ENCODE data around the gene NHERF1. TPM values are rescaled to one million over a fixed set of nuclear protein-coding genes. Genes with fewer than 3 reads are reported as not detected.

NHERF1 gene
- total RNA-seq, 6 experiments from 2014 or later = 105 to 218 (median 161) TPM

- no peaks in the 10 kb centered on the region for H3K36me3 ChIP-seq
- H3K27ac ChIP-seq = no peak overlapping the region
- DNase-seq (no peak), ATAC-seq (no peak)
- H3K4me1 ChIP-seq = no peaks in the 10 kb centered on the region
- WGBS (ENCODE audit: insufficient coverage, low coverage, low lambda C conversion rate, missing lambda C conversion rate) = 93% methylated on average over 2 of the region's 3 CpGs
- H3K27me3 ChIP-seq = no peaks in the 10 kb centered on the region
- intact Hi-C loops (cut with DNase I) = no loop called here
- H3K4me3 ChIP-seq = no peak overlapping the region
- TF ChIP-seq, protein P1, sequence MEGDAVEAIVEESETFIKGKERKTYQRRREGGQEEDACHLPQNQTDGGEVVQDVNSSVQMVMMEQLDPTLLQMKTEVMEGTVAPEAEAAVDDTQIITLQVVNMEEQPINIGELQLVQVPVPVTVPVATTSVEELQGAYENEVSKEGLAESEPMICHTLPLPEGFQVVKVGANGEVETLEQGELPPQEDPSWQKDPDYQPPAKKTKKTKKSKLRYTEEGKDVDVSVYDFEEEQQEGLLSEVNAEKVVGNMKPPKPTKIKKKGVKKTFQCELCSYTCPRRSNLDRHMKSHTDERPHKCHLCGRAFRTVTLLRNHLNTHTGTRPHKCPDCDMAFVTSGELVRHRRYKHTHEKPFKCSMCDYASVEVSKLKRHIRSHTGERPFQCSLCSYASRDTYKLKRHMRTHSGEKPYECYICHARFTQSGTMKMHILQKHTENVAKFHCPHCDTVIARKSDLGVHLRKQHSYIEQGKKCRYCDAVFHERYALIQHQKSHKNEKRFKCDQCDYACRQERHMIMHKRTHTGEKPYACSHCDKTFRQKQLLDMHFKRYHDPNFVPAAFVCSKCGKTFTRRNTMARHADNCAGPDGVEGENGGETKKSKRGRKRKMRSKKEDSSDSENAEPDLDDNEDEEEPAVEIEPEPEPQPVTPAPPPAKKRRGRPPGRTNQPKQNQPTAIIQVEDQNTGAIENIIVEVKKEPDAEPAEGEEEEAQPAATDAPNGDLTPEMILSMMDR (IDR thresholded peaks at IDR 0.05) = no peak
- no peak for TF ChIP-seq POLR2A (IDR thresholded peaks at IDR 0.05)
- no peaks in the 10 kb centered on the region for H3K9me3 ChIP-seq
These were observed 23.3 kb upstream of the NHERF1 start for GRCh38 chr17:74725111-74725510.

DNA sequence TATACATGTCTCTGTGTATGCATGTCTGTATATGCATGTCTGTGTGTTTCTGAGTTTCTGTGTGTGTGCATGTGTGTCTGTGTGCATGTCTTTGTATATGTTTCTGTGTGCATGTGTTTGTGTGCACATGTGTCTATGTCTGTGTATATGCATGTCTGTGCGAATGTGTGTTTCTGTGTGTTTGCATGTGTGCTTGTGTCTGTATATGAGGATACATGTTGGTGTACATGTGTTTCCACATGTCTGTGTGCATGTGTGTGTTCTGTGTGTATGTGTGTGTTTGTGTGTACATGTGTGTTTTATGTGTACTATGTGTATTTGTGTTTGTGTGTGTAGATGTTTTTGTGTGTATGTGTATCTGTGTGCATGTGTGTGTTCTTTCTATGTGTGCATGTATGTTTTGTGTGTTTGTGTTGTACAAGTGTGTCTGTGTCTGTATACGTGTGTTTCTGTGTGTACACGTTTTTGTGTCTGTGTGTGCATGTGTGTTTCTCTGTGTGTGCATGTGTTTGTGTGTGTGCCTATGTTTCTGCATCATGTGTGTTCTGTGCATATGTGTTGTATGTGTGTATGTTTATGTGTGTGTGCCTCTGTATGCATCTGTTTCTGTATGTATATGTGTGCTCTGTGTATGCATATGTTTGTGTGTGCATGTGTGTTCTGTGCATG lies 20.3 kb upstream of the NHERF1 start:
- no peak overlapping the region for H3K4me3 ChIP-seq
- intact Hi-C loops (cut with DNase I) = no loop called here
- DNase-seq = no peak
- H3K27me3 ChIP-seq = no peaks in the 10 kb centered on the region
- H3K36me3 ChIP-seq = no peaks in the 10 kb centered on the region
- 83% methylated on average over 3 of the region's 3 CpGs for WGBS (ENCODE audit: insufficient coverage, low coverage, low lambda C conversion rate, missing lambda C conversion rate)
- H3K27ac ChIP-seq = no peak overlapping the region
- TF ChIP-seq, protein P1 (IDR thresholded peaks at IDR 0.05) = no peak
- TF ChIP-seq POLR2A (IDR thresholded peaks at IDR 0.05) = no peak
- no peak for ATAC-seq
- H3K4me1 ChIP-seq = no peaks in the 10 kb centered on the region
- no peaks in the 10 kb centered on the region for H3K9me3 ChIP-seq

DNA sequence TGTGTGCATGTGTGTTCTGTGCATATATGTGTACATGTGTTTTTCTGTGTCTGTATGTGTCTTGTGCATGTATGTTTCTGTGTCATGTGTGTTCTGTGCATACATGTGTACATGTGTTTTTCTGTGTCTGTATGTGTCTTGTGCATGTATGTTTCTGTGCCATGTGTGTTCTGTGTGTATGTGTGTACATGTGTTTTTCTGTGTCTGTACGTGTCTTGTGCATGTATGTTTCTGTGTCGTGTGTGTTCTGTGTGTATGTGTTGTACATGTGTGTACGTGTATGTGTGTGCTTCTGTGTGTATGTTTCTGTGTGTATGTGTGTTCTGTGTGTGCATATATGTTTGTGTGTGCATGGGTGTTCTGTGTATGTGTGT lies 19.7 kb upstream of the NHERF1 start:
- Histone ChIP-seq H3K27me3 (no peaks in the 10 kb centered on the region), H3K4me3 (no peak overlapping the region), H3K27ac (no peak overlapping the region), H3K36me3 (no peaks in the 10 kb centered on the region), H3K4me1 (no peaks in the 10 kb centered on the region), H3K9me3 (no peaks in the 10 kb centered on the region)
- intact Hi-C loops (cut with DNase I) = no loop called here
- WGBS (ENCODE audit: insufficient coverage, low coverage, low lambda C conversion rate, missing lambda C conversion rate) = 79% methylated on average over 3 of the region's 3 CpGs
- TF ChIP-seq POLR2A (IDR thresholded peaks at IDR 0.05) = no peak
- TF ChIP-seq, protein P1 (IDR thresholded peaks at IDR 0.05) = no peak
- no peak for DNase-seq
- no peak for ATAC-seq

- H3K36me3 ChIP-seq = no peaks in the 10 kb centered on the region
- ATAC-seq (no peak), DNase-seq (no peak)
- 90% methylated on average over 2 of the region's 5 CpGs for WGBS (ENCODE audit: insufficient coverage, low coverage, low lambda C conversion rate, missing lambda C conversion rate)
- H3K9me3 ChIP-seq = no peaks in the 10 kb centered on the region
- no peak overlapping the region for H3K27ac ChIP-seq
- H3K4me3 ChIP-seq = no peak overlapping the region
- no peaks in the 10 kb centered on the region for H3K4me1 ChIP-seq
- TF ChIP-seq, protein P1 (IDR thresholded peaks at IDR 0.05) = no peak
- no peak for TF ChIP-seq POLR2A (IDR thresholded peaks at IDR 0.05)
- H3K27me3 ChIP-seq = no peaks in the 10 kb centered on the region
- intact Hi-C loops (cut with DNase I) = no loop called here
These were observed 19.1 kb upstream of the NHERF1 start for GRCh38 chr17:74729368-74729767.

Measured in right lobe of liver (tissue), 6 donors.